SK-N-SH (cell line): ENCODE results near the gene TGM6. TPM values are rescaled to one million over a fixed set of nuclear protein-coding genes. Genes with fewer than 3 reads are reported as not detected.

Source experiments
- CTCF ChIA-PET: fragments of 300-600, 350-600 bp; formaldehyde crosslinking; extraction: SDS; loops from one replicate; lab custom pipeline; 2021; lab: Yijun Ruan, JAX
- POLR2A ChIA-PET: fragments of 350-600 bp; sonication (Branson Sonifier 250); formaldehyde crosslinking; extraction: SDS; loops from one replicate; lab custom pipeline; 2020; ENCODE audit warnings: antibody characterized with exemption, inconsistent platforms; lab: Yijun Ruan, JAX
- DNase-seq: peaks from one replicate; pipeline ENCODE4 v3.0.0; 2012
- H2AFZ ChIP-seq: fragments of 200-600 bp; sonication (generic); 2 replicates; pipeline ENCODE4 v1.8.1; 2016; ENCODE audit warnings: antibody characterized with exemption, mild to moderate bottlenecking, low read depth
- H3F3A ChIP-seq: fragments of 200-600 bp; sonication (generic); replicated peaks from 2 replicates; pipeline ENCODE3; 2016; ENCODE audit warnings: antibody characterized with exemption, mild to moderate bottlenecking; ENCODE audit not compliant: insufficient read depth
- H3K27ac ChIP-seq, 2 experiments: fragments of 200-500 bp in 1 of 2; fragments of 200-600 bp in 1 of 2; sonication (Bioruptor generic) in 1 of 2; sonication (generic), shearing (Covaris generic) in 1 of 2; 2 replicates each; pipeline versions ENCODE4 v1.5.1 to v1.6.1; 2014 to 2016; ENCODE audit warnings: low read depth in 2 of 2, inconsistent platforms in 1 of 2, low read length in 1 of 2, mild to moderate bottlenecking in 1 of 2, mixed read lengths in 1 of 2
- H3K27me3 ChIP-seq: fragments of 200-600 bp; sonication (generic), shearing (Covaris generic); 2 replicates; pipeline ENCODE4 v1.6.1; 2016; ENCODE audit warnings: mixed run types; ENCODE audit not compliant: insufficient read depth
- H3K36me3 ChIP-seq, 2 experiments: fragments of 200-500 bp in 1 of 2; fragments of 200-600 bp in 1 of 2; sonication (Bioruptor generic) in 1 of 2; sonication (generic) in 1 of 2; replicated peaks in 1 of 2; 2 replicates each; pipeline versions ENCODE3 to v1.5.1; 2014 to 2016; ENCODE audit warnings: low read length in 1 of 2, mild to moderate bottlenecking in 1 of 2; ENCODE audit not compliant: insufficient read depth in 2 of 2, control insufficient read depth in 1 of 2
- H3K4me1 ChIP-seq, 2 experiments: fragments of 200-500 bp in 1 of 2; fragments of 200-600 bp in 1 of 2; sonication (Bioruptor generic) in 1 of 2; sonication (generic), shearing (Covaris generic) in 1 of 2; 2 replicates each; pipeline versions ENCODE4 v1.5.1 to v1.6.1; 2014 to 2016; ENCODE audit warnings: low read depth in 1 of 2, low read length in 1 of 2, mixed run types in 1 of 2; ENCODE audit not compliant: insufficient read depth in 2 of 2, control insufficient read depth in 1 of 2
- H3K4me2 ChIP-seq: fragments of 200-600 bp; sonication (generic), shearing (Covaris generic); 2 replicates; pipeline ENCODE4 v1.6.1; 2017; ENCODE audit warnings: mixed run types
- H3K4me3 ChIP-seq, 2 experiments: fragments of 200-500 bp in 1 of 2; fragments of 200-600 bp in 1 of 2; sonication (Bioruptor generic) in 1 of 2; sonication (generic), shearing (Covaris generic) in 1 of 2; 2 replicates each; pipeline versions ENCODE4 v1.5.1 to v1.8.1; 2014 to 2016; ENCODE audit warnings: low read depth in 2 of 2, inconsistent platforms in 1 of 2, low read length in 1 of 2, mild to moderate bottlenecking in 1 of 2, mixed read lengths in 1 of 2, moderate library complexity in 1 of 2
- H3K79me2 ChIP-seq: fragments of 200-600 bp; sonication (generic); 2 replicates; pipeline ENCODE4 v1.8.1; 2017; ENCODE audit warnings: mild to moderate bottlenecking; ENCODE audit not compliant: insufficient read depth
- H3K9ac ChIP-seq: fragments of 200-600 bp; sonication (generic); 2 replicates; pipeline ENCODE4 v1.6.1; 2017; ENCODE audit warnings: mixed run types
- H3K9me2 ChIP-seq: fragments of 200-600 bp; sonication (generic); 2 replicates; pipeline ENCODE4 v1.6.1; 2017; ENCODE audit warnings: mixed run types
- H3K9me3 ChIP-seq: fragments of 200-600 bp; sonication (generic); 2 replicates; pipeline ENCODE4 v1.6.1; 2017; ENCODE audit warnings: mixed run types, mild to moderate bottlenecking, moderate library complexity
- H4K20me1 ChIP-seq: fragments of 200-600 bp; sonication (generic); 2 replicates; pipeline ENCODE4 v1.6.1; 2017; ENCODE audit warnings: mild to moderate bottlenecking, mixed run types; ENCODE audit not compliant: insufficient read depth
- EP300 ChIP-seq, 2 experiments: IDR thresholded peaks; 2 replicates each; pipeline versions ENCODE4 v1.4.0 to v1.6.1; 2012; ENCODE audit warnings: borderline replicate concordance in 1 of 2, low read depth in 1 of 2, low read length in 1 of 2
- EZH2phosphoT487 ChIP-seq: fragments of 200-600 bp; sonication (generic); IDR thresholded peaks from 2 replicates; pipeline ENCODE4 v1.6.1; 2017; ENCODE audit warnings: low read depth, mixed run types, mild to moderate bottlenecking, antibody characterized with exemption, moderate library complexity, borderline replicate concordance
- FOSL2 ChIP-seq: IDR thresholded peaks from 2 replicates; pipeline ENCODE4 v1.4.0; 2012; ENCODE audit warnings: low read depth, mild to moderate bottlenecking, moderate library complexity, borderline replicate concordance
- FOXJ3 ChIP-seq: sonication (generic); formaldehyde crosslinking; IDR thresholded peaks from 2 replicates; pipeline ENCODE4 v1.5.1; 2020; ENCODE audit warnings: mild to moderate bottlenecking, missing genetic modification reagents
- GABPA ChIP-seq: IDR thresholded peaks from 2 replicates; pipeline ENCODE4 v1.4.0; 2012; ENCODE audit warnings: low read depth, mild to moderate bottlenecking
- MEF2A ChIP-seq: IDR thresholded peaks from 2 replicates; pipeline ENCODE4 v1.4.0; 2012; ENCODE audit warnings: low read depth, borderline replicate concordance
- NFIC ChIP-seq: IDR thresholded peaks from 2 replicates; pipeline ENCODE4 v1.4.0; 2012; ENCODE audit warnings: borderline replicate concordance
- NRF1 ChIP-seq: IDR thresholded peaks from 2 replicates; pipeline ENCODE4 v1.6.1; 2012; ENCODE audit warnings: low read depth, mild to moderate bottlenecking, low read length
- POLR2AphosphoS5 ChIP-seq: IDR thresholded peaks from 2 replicates; pipeline ENCODE4 v1.6.1; 2012; ENCODE audit warnings: low read depth, low read length
- RCOR1 ChIP-seq: fragments of 150-350 bp; IDR thresholded peaks from 2 replicates; pipeline ENCODE4 v1.6.1; 2017; ENCODE audit warnings: antibody characterized with exemption, low read length
- REST ChIP-seq: IDR thresholded peaks from 2 replicates; pipeline ENCODE4 v1.6.1; 2012; ENCODE audit warnings: mild to moderate bottlenecking, low read depth, low read length, moderate library complexity
- SMC3 ChIP-seq: IDR thresholded peaks from 2 replicates; pipeline ENCODE4 v1.6.1; 2012; ENCODE audit warnings: low read depth, low read length, improper control_type of control experiment
- TEAD4 ChIP-seq: IDR thresholded peaks from 2 replicates; pipeline ENCODE4 v1.4.0; 2012; ENCODE audit warnings: mild to moderate bottlenecking, borderline replicate concordance; ENCODE audit not compliant: insufficient read depth
- USF1 ChIP-seq: IDR thresholded peaks from 2 replicates; pipeline ENCODE4 v1.4.0; 2012; ENCODE audit warnings: low read depth, borderline replicate concordance
- USF2 ChIP-seq: fragments of 150-350 bp; IDR thresholded peaks from 2 replicates; pipeline ENCODE4 v1.6.1; 2017; ENCODE audit warnings: antibody characterized with exemption, low read length, low read depth, borderline replicate concordance
- WGBS: methylation state at CpG from one replicate; pipeline ENCODE4 v1.1.6; 2017; ENCODE audit warnings: low lambda C conversion rate; 5-methylcytosine and 5-hydroxymethylcytosine counted together
- polyA plus RNA-seq, 3 experiments: library from polyadenylated mRNA; depleted of rRNA; stranded (reverse); fragments of >200 nt; gene quantifications; 2 replicates each; pipeline ENCODE4 v1.2.3, GENCODE V29; 2012

Gene TGM6
- polyA plus RNA-seq, 1 of the 3 experiments (the other 2 are of a cell fraction), result not detected

- no peak overlapping the region for H2AFZ ChIP-seq
- no peaks in the 10 kb centered on the region for H3K27me3 ChIP-seq
- H3K4me1 ChIP-seq, result no peaks in the 10 kb centered on the region
- TF ChIP-seq EZH2phosphoT487, result no peak
- TF ChIP-seq NFIC, result no peak
- no peak for TF ChIP-seq MEF2A
- TF ChIP-seq FOSL2, result no peak
- TF ChIP-seq EP300 (IDR thresholded peaks at IDR 0.05; ENCODE audit: borderline replicate concordance in 1 of 2, low read depth in 1 of 2, low read length in 1 of 2), result no peak
- no peak for TF ChIP-seq USF1
- TF ChIP-seq NRF1, result no peak
- no peak for TF ChIP-seq POLR2AphosphoS5
- TF ChIP-seq USF2, result no peak
- no peak for TF ChIP-seq GABPA
- TF ChIP-seq FOXJ3 (CRISPR knock-in tag), result no peak
- TF ChIP-seq RCOR1, result no peak
- TF ChIP-seq TEAD4, result no peak
- TF ChIP-seq SMC3, result no peak
- TF ChIP-seq REST, result no peak
- no peak overlapping the region for H3K4me2 ChIP-seq
- ChIA-PET CTCF (interaction anchor here (0.9 to 2.0 kb wide), 5 partner anchors 9 to 198 kb away, joined by 3 to 6 read pairs (median 3); partner anchors contain the start of gene SNRPB), POLR2A (interaction anchor here (1.0 kb wide), 1 partner anchor 8 kb away, joined by 3 read pairs; no protein-coding TSS in a partner anchor)
- no peaks in the 10 kb centered on the region for H3K9me2 ChIP-seq
- peaks cover 19% of the 10 kb centered on the region for H3K79me2 ChIP-seq
- 81% methylated on average over 4 of the region's 4 CpGs for WGBS
- H3K36me3 ChIP-seq, result peaks cover 67 to 77% of the 10 kb centered on the region in 2 experiments
- H3K9me3 ChIP-seq, result no peaks in the 10 kb centered on the region
- H3K4me3 ChIP-seq, result no peak overlapping the region
- no peak overlapping the region for H3K27ac ChIP-seq
- peaks cover 69% of the 10 kb centered on the region for H3F3A ChIP-seq
- DNase-seq, result no peak
- no peak overlapping the region for H3K9ac ChIP-seq
- H4K20me1 ChIP-seq, result peaks cover 23% of the 10 kb centered on the region
These were observed 80.2 kb downstream of the TGM6 start for GRCh38 chr20:2460752-2461424.
